Brain pericyte (primary cell): ENCODE data around the gene ANKRD66.
"Not testable (repeated sequence)": the region's sequence is repeated elsewhere in the genome, so short reads cannot be mapped to it uniquely, and the experiment has no call there.

Experiments used
- DNase-seq: peaks from one replicate; pipeline ENCODE4 v3.0.0-alpha.2; 2012; ENCODE audit warnings: low read depth, low spot score

Gene ANKRD66

DNA sequence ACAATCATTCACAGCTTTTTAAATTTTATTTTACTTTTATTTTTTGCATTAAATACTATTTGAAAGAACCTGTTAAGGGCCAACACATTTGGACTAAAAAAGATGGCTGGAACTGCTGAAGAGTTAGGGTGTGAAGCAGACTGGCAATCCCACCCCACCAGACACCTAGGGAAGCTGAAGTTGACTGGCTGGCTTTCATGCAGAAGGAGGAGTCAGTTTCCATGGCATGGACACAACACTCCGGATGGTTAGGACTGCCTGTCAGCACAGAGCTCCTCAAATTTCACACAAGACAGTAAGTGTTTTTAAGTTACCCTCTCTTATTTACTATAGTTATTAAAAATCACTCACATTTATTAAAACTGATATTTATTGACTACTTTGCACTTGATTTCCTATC, at the start of gene ANKRD66:
TSS of gene ANKRD66 (plus strand) at position 238 of the 400 bp plus-strand sequence. CDS start 5,016 bp downstream, outside the sequence.
- no peak for DNase-seq

DNA sequence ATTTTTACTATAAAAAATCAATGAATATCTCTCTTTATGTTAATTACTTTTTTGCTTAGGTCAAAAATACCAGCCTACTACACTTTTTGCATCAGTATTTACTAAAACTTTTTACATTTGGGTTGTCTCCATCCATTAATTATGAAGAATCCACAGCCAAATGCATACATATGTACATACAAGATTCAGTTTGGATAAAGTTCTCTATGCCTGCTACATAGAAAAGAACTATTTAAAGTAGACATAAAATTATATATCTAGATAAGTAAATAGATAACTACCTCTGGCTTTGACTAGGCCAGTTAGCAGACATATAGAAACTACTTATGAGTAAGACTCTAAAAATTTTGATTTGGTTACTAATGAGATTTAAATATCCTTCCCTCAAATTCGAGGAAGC, 46.8 kb upstream of the ANKRD66 start:
- DNase-seq = no peak

DNA sequence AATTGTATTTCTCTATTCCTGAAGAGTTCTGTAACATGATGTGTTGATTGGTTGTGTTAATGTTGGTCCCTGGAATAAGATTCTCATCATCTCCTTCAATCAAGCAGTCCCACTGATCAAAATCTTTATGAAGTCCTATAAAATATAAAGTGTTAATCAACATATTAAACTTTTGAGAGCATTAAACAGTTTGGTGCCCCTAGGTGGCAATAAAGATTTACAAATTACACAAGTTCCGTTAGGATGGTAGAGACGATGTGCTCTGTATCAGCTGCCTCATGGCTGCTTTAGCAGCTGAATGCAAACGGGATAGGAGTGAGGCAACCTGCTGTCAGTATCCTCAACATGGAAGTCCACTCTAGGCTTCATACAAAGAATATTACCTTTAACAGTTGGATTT, 42.2 kb upstream of the ANKRD66 start:
- DNase-seq = no peak

DNA sequence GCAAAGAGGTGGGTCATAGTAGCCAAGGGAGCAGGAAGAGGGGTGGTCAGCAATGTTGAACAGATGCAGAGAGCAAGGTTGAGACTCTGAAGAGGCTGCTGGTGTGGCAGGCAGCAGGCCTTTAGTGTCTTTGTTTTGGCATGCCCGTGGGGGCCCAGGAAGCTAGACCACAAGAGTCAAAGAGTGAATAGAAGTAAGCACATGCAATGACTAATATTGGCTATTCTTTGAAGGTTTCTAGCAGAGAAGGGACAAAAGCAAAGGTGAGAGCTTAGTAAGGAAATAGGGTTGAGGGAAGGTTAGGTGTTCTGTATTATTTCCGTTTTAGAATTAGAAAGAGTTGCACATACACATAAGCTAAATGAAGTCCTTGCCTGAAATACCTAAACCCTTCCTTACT, 40.3 kb upstream of the ANKRD66 start:
- no peak for DNase-seq

DNA sequence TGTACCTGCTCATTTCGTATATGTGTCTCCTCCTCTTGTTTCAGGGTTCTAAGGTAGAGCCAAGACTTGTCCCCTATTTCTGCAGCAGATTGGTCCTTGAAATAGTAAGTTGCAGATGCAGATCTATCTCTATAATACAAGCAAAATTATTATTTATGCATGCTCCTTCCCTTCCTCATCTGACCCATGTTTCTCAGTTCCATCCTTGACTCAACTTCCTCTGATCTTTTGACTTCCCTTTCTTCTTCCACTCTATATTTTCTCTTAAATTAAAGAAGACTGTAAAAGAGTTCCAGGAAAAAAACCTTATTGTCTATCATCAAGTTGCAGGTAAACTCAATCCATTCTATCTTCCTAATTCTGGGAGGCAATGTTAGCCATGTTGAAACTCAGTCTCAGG, 35.2 kb upstream of the ANKRD66 start:
- no peak for DNase-seq

DNA sequence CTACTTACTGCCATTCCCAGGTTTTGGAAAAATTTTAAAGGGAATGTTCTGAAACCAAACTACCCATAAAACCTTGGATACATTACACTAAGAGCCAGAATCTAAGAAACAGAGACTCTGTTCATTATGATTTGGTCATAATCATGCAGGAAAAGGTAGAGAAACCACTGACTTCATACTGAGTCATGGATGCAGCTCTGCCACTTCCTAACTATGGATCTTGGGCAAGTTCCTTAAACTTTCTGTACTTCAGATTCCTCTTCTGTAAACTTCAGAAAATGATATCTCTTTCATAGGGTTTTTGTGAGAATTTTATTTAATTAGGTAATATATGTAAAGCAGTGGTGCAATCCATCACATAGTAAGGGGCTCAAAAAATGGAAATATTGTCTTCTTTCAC, 31.6 kb upstream of the ANKRD66 start:
- DNase-seq = no peak

DNA sequence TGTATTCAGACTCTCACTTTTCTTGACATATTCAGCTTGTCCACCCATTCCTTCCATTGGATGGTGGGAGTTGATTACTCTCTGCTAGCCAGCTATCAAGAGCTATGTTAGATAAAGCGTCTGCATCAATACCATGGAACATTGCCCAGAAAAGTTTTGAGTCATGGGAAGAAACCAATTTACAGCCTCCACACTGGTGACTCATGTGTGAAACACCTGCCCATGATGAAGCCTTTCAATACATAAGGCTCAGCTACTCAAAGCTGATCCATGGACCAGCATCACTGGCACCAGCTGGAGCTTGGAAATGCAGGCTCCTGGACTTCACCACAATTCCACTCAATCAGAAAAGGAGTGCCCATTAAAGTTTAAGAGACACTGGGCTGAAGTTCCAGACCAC, 27.6 kb upstream of the ANKRD66 start:
- DNase-seq = no peak

DNA sequence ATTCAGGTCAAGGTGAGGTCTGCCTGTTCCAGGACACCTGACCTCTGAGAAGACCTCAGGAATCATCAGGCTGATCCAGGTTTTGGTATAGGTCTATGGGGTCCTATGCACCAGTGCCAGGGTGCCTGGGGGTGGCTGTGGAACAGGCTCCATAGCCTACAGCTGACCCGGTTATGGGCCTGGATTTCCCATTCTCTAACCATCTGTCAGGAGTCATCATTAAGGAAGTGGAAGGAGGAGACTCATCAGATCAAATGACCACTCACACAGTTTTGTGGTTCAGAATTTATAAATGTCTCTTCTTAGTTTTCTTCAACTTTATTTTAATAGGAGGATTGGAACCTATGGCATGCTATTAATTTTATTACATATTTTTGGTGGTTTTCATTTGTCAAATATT, 26.3 kb upstream of the ANKRD66 start:
- no peak for DNase-seq

DNA sequence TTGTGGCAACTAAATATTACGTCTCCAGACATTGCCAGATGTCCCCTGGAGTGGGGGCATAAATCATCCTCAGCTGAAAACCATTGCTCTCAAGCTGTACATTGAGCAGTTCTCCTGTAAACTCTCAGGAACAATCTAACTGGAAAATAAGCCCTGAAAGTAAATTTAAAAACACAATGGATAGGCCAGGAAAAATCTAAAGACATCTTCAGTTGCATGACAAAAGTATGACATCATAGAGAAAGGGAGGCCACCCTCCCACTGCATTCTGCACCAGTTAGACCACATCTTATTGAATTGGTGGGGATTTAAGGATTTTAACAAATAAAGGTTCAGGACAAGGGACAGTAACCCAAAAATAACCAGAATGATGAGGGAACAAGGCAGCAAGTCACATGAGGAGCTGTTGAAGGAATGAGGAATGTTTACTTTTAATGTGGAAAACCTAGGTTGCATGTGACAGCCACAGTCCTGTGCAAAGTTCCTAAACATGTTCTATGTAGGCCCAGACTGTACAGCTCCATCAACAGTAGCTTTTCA, 16.9 kb upstream of the ANKRD66 start:
- no peak for DNase-seq

DNA sequence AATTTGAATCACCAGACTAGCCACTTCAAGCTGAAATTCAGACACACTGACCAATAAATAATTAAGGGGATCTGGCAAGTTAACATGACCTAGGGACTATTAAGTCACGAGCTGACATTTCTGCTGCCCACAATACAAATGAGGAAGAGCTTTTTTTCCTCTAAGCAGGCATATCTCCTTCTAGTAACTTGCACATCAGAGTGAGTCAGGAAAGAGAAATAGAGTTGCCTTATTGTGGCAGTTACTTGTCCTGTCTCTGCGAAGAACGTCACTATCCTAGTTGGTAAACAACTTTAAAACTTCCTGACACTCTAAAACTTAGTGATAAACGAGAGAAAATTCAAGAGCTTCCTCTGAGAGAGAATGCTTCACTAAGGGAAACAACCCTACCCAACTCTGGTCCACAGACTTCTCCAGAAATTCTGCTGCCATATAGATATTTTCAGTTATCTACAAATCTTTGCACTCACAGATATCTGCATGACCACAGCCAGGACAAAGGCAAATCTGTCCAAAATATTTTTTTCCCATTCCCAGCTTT, 15.7 kb upstream of the ANKRD66 start:
- no peak for DNase-seq

DNA sequence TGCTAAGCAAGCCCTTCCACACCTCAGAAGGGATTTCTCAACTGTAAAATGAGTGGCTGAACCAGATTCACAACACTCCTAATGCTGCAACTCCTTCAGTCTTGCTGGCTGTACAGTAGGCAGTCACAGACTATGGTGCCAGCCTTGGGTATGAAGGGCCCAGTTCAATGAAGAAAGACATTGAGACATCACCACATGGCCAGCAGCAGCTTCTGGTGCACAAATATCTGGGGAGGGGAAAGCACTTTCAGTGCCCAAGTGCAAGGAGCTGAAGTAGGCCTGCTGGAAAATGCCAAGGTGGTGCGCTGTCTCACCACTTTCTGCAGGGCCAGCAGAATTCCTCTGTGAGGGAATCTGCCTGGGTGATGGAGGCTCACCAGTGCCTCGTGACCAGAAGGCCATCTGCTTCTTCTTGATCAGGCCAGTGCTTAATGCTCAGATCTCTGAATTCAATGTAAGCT, 13.4 kb upstream of the ANKRD66 start:
- no peak for DNase-seq

DNA sequence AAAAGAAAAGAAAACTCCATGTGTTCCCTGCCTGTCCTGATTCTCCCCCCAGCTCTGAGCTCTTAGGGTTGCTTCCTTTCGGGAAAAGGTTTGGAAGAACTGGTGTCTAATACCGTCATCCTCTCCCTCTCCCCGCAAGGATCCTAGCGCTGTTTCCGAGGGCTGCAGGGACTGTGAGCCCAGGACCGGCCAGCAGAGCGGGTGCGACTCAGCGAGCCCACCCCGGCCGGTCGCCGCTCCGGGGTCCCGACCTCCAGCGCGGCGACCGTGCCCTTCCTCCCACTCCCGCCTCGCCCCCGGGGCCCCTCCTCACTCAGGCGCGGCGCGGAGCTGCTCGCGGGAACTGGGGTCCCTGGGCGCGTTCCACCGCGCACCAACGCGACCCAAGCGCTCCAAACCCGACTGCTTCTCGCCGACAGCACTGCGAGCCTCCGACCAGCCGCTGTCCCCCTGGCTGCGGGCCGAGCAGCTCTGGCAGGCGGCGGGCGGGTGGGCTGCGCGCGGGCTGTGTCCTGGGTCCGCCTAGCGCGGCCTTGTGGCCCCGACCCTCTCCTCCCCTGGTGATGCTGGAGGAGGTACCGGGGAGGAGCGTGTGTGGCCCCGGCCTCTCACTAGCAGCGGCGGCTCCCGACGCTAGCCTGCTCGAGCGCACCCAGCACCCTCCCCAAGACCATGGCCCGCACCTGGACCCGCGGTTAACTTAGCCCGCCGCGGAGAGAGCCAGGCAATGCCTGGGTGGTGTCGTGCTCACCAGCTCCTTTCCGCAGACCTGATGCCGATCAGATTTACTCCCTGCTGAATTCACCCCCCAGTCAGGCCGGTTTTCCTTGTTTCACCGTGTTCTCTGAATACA, 11.6 kb upstream of the ANKRD66 start, which contains the start of gene PLA2G7:
TSS of gene PLA2G7 (minus strand) at position 509 of the 853 bp plus-strand sequence. CDS start 12,484 bp downstream, outside the sequence.
- no peak for DNase-seq

DNA sequence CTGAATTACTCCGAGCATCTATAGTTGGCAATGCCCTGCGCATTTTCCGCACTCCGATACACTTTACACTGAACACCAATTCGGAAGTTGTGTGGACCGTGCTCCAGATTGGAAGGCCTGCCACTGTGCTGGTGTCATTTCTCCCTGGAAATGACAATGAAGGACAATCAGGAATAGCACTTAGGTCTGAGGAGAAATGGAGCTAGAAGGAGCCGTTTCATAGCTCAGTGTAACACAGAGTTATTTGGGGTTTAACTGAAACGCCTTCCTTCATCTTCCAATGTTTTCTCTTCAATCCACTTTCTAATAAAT, 11.1 kb upstream of the ANKRD66 start:
- no peak for DNase-seq

DNA sequence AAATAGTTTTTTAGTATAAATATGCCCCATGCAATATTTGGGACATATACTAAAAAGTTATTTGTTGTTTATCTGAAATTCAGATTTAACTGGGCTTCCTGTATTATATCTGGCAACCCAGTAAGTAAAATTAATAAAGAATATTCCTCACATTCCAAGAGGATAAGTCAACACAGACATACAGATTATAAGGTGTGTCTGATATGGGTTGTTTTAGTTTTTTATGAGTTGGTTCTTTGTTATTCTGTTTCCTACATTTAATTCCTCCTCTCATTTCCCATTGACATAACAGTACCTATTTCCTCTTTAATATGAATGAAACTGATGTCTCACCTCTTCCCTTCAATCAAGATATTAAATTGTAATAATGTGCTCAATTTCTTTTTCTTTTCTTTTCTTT, 9.8 kb upstream of the ANKRD66 start:
- DNase-seq = no peak

DNA sequence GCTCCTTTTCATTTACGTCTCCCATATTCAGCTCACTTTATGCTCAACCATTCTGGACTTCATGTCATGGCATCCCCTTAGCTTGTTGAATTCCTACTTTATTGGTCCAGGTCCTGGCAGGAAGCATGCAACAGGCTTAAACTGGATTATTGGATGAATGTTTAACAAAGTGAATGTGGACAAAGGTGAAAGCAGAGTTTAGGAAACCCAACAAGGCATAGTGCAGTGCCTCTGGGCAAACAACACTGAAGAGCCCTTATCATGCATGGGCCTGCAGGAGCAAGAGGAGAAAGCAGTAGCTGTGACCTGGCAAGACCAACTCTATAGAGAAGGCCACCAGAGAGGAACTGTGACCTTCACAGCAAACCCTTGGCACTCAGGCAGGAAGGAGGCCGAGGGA, 5.3 kb upstream of the ANKRD66 start:
- no peak for DNase-seq

DNA sequence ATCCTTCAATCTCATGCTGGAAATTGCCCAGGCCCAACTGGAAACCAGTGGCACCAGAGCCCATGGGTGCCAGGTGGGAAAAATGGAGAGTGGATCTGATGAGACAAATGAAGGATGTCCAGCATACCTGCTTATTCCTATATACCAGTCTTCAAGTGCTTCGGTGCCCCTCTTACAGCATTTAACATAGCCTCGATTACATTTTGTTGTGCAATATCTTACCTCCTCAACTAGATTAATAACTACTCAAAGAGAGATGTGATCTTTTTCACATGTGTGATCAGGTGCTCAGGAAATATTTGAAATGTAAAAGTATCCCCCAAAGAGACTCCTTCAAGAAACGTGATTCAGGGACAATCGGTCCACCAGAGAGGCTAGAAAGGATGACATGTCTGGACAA, 4.8 kb upstream of the ANKRD66 start:
- DNase-seq = no peak

DNA sequence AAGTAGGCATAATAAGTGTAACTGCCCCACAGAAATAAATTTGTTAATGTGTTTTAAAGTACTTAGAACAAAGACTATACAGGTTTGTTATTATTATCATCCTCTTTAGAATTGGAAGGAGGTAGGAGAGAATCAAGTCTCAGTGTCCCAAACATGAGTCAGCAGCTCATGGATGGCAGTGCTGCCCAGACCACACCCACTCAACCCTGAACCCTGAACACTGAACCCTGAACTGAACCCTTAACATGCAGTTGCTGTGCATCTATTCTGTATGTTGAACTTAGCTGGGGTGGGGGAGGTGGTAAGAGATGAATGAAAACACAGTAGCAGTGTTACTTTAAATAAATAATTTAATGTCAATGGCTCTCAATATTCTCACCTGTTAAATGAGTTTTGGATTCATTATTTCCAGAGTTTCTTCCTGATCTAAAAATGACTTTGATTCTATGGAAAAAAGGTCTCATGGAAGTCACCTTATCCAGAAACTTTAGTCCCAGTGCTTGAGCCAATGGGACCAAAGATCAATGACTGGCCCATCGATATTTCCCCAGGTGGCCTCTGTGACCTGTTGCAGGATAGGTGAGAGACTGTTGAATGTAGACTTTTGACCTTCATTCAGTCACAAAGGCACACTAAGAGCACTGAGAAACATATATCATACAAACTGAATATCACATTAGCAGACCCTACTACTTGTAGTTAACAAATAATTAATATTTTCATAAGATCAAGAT, 3.1 kb upstream of the ANKRD66 start:
- DNase-seq = no peak

DNA sequence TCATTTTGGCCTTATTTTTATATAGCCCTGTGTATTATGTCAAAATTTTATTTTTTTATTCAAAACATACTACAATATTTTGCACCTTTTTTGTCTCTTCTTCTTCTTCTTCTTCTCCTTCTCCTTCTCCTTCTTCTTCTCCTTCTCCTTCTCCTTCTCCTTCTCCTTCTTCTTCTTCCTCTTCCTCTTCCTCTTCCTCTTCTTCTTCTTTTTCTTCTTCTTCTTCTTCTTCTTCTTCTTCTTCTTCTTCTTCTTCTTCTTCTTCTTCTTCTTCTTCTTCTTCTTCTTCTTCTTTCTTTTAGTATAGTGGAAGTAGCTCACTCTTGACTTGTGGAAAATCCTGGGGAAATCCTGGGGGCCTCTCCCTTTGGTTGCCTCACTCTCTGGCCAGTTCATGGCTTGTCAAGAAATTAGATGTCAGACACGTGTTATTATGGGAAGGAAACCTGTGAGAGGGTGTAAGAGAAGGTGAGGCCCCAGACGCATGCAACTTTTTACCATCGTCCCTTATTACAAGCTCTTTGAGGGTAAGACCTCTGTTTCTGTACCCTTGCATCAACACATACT, 2.5 kb upstream of the ANKRD66 start:
- DNase-seq = not testable (repeated sequence)

DNA sequence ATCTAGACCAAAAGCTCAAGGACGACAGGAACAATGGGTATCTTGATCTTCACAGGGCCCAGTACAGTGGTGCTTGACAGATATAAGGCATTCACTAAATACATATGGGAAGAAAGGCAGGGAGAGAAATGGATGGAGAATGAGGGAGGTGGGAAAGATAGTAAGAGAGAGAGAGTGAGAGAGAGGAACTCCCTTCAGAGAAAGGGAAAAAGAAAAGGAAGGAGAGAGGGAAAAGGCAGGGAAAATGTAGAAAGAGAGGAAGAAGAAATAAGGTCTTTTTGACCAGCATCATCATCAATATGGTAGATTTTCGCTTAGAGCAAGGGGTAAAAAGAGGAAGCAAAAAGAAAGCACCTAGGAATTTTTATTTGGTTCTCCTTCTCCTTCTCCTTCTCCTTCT, 760 bp upstream of the ANKRD66 start:
- DNase-seq = no peak

DNA sequence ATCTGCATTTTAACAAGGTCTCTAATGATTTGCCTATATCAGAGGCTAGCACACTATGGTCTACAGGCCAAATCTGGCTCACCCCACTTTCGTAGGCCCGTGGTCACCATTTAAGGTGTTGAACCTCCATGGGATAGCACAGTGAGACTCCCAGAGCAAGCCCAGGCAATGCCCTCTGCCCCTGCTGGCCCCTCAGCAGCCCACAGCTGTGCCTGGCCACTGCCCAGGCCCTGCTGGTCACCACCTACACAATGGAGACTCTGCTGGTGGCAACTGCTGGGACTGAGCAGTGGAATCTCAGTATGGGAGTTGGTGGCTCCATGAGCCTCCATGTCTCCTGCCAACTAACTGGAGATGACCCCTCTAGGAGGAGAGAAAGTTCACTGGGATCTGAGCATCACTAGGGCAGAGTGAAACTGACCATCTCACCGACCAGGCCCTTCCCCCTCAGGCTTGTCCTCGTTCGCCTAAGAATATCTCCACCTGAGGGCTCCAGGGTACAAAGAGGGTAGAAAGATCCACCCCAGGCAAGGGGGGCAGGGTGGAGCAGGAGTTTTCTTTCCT, 2.3 kb downstream of the ANKRD66 start:
- no peak for DNase-seq

DNA sequence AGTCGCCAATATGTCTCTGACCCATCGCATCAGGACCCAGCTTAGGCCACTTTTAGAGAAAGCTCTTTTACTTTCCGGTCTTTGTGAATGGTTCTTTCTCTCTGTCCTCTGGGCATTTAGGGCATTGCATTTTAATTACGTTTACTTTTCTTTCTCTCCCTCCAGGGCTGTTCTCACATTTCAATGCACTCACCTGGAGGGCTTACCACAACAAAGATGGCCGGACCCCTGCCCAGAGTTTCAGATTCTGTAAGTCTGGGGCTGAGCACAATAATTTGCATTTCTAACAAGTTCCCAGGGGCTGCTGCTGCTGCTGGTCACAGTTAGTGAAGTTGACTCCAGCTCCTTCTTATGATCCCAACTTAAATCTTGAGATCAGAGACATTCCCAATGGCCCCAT, 3.0 kb downstream of the ANKRD66 start:
- DNase-seq = no peak

DNA sequence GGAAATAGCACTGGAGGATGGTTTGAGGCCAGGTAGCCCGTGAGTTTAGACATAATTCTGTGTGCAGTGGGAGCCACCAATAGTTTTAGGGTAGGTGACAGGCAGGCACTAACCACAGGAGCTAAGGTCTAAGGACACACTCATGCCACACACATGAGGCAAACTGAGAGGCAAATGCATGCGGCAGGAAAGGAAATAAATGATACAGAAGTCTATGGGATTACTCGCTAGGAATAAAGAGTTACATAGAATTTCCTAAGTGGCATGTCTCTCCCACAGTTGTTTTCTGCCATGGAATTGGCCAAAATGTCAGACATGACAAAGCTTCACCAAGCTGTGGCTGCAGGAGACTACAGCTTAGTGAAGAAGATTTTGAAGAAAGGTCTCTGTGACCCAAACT, 4.9 kb downstream of the ANKRD66 start:
- DNase-seq = no peak
